ENCODE measurements around the gene QRICH2. TPM values are rescaled to one million over a fixed set of nuclear protein-coding genes. Genes with fewer than 3 reads are reported as not detected.

The QRICH2 gene
- total and polyA plus RNA-seq, 3 donors from 2014 or later, result 27.0 to 43.4 (median 39.0) TPM

DNA sequence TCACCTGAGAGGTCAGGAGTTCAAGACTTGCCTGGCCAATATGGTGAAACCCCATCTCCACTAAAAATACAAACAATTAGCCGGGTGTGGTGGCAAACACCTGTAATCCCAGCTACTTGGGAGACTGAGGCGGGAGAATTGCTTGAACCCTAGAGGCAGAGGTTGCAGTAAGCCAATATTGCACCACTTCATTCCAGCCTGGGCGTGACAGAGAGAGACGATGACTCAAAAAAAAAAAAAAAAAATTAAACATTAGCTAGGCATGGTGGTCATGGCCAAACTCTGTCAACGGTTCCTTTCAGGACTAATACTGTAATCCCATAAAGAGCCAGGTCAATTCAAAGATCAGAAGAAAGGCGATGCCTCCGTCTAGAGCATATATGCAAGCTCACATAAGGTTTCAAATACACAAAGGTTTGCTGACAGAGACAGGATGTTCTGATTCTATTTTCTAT is 70.2 kb downstream of the QRICH2 start:
- no peak for TF ChIP-seq POLR2A (IDR thresholded peaks at IDR 0.05)
- TF ChIP-seq, protein P1, sequence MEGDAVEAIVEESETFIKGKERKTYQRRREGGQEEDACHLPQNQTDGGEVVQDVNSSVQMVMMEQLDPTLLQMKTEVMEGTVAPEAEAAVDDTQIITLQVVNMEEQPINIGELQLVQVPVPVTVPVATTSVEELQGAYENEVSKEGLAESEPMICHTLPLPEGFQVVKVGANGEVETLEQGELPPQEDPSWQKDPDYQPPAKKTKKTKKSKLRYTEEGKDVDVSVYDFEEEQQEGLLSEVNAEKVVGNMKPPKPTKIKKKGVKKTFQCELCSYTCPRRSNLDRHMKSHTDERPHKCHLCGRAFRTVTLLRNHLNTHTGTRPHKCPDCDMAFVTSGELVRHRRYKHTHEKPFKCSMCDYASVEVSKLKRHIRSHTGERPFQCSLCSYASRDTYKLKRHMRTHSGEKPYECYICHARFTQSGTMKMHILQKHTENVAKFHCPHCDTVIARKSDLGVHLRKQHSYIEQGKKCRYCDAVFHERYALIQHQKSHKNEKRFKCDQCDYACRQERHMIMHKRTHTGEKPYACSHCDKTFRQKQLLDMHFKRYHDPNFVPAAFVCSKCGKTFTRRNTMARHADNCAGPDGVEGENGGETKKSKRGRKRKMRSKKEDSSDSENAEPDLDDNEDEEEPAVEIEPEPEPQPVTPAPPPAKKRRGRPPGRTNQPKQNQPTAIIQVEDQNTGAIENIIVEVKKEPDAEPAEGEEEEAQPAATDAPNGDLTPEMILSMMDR (IDR thresholded peaks at IDR 0.05), result no peak
- no peak for DNase-seq
- WGBS, 2 donors, result 76 to 91% methylated on average over 7 of the region's 7 CpGs

DNA sequence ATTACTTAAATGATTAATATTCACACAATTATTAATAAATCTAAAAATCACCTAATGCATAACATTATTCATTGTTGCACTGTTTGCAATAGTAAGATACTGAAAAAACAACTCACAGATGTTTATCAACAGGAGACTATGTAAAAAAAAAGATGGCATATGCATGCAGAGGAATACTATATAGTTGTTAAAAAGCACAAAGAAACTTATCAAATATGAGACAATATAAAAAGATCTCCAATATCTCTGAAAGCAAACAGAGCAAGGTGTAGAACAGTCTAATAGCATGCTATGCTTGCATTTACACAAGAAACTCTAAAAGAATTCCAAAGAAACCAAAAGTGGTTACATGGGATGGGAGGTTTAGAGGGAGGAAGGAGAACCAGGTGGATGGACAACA is 71.5 kb downstream of the QRICH2 start:
- intact Hi-C loops (cut with DNase I; ENCODE audit: low total_unique reads), result no loop called here
- TF ChIP-seq POLR2A (IDR thresholded peaks at IDR 0.05), result no peak
- TF ChIP-seq, protein P1 (IDR thresholded peaks at IDR 0.05), result no peak
- H3K36me3 ChIP-seq (ENCODE audit: low read depth, missing control alignments), result no peaks in the 10 kb centered on the region
- no peak overlapping the region for H3K4me3 ChIP-seq
- H3K9me3 ChIP-seq, result no peaks in the 10 kb centered on the region
- no peaks in the 10 kb centered on the region for H3K27me3 ChIP-seq
- H3K27ac ChIP-seq, result no peak overlapping the region
- no peak for DNase-seq
- no peaks in the 10 kb centered on the region for H3K4me1 ChIP-seq

More for the DNA sequence above, 70.2 kb downstream of the QRICH2 start:
- Histone ChIP-seq H3K27ac (no peak overlapping the region), H3K27me3 (no peaks in the 10 kb centered on the region), H3K9me3 (no peaks in the 10 kb centered on the region), H3K36me3 (ENCODE audit: low read depth, missing control alignments) (no peaks in the 10 kb centered on the region), H3K4me1 (no peaks in the 10 kb centered on the region), H3K4me3 (no peak overlapping the region)
- intact Hi-C loops (cut with DNase I; ENCODE audit: low total_unique reads), result no loop called here

DNA sequence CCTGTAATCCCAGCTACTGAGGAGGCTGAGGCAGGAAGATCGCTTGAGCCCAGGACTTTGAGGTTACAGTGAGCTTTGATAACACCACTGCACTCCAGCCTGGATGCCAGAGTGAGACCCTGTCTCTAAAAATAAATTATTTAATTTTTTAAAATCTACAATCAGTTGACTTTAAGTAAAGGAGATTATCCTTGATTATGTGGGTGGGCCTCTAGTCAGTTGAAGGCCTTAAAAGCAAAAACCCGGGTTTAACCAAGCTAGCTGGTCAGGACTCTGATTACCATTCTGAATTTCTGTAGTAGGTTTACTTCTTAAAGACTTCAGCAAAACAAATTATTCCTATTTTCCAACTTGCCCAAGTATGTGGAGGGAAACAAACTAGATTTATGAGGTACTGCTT is 72.2 kb downstream of the QRICH2 start:
- no peaks in the 10 kb centered on the region for H3K36me3 ChIP-seq (ENCODE audit: low read depth, missing control alignments)
- 97 to 100% methylated on average over 2 of the region's 2 CpGs for WGBS, 2 donors
- intact Hi-C loops (cut with DNase I; ENCODE audit: low total_unique reads), result no loop called here

DNA sequence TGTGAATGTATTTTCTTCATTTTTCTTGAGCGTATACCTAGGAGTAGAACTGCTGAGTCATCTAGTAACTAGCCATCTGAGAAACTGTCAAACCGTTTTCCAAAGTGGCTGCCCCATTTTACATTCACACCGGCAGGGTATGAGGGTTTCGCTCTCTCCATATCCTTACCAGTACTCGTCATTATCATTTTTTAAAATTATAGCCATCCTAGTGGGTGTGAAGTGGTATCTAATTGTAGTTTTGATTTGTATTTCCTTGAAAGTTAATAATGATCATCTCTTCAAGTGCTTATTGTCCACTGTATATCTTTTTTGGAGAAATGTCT is 73.8 kb downstream of the QRICH2 start:
- H3K36me3 ChIP-seq (ENCODE audit: low read depth, missing control alignments), result no peaks in the 10 kb centered on the region
- H3K9me3 ChIP-seq, result no peaks in the 10 kb centered on the region
- WGBS, 2 donors, result 83 to 89% methylated on average over 5 of the region's 5 CpGs
- no peak overlapping the region for H3K4me3 ChIP-seq
- DNase-seq, result no peak
- TF ChIP-seq, protein P1 (IDR thresholded peaks at IDR 0.05), result no peak
- TF ChIP-seq POLR2A (IDR thresholded peaks at IDR 0.05), result no peak
- no peak overlapping the region for H3K27ac ChIP-seq
- H3K4me1 ChIP-seq, result no peaks in the 10 kb centered on the region
- intact Hi-C loops (cut with DNase I; ENCODE audit: low total_unique reads), result no loop called here
- no peaks in the 10 kb centered on the region for H3K27me3 ChIP-seq

More for the DNA sequence above, 72.2 kb downstream of the QRICH2 start:
- Histone ChIP-seq H3K27ac (no peak overlapping the region), H3K27me3 (no peaks in the 10 kb centered on the region), H3K9me3 (no peaks in the 10 kb centered on the region), H3K4me3 (no peak overlapping the region), H3K4me1 (no peaks in the 10 kb centered on the region)
- DNase-seq, result no peak
- TF ChIP-seq POLR2A (IDR thresholded peaks at IDR 0.05), result no peak
- TF ChIP-seq, protein P1 (IDR thresholded peaks at IDR 0.05), result no peak

DNA sequence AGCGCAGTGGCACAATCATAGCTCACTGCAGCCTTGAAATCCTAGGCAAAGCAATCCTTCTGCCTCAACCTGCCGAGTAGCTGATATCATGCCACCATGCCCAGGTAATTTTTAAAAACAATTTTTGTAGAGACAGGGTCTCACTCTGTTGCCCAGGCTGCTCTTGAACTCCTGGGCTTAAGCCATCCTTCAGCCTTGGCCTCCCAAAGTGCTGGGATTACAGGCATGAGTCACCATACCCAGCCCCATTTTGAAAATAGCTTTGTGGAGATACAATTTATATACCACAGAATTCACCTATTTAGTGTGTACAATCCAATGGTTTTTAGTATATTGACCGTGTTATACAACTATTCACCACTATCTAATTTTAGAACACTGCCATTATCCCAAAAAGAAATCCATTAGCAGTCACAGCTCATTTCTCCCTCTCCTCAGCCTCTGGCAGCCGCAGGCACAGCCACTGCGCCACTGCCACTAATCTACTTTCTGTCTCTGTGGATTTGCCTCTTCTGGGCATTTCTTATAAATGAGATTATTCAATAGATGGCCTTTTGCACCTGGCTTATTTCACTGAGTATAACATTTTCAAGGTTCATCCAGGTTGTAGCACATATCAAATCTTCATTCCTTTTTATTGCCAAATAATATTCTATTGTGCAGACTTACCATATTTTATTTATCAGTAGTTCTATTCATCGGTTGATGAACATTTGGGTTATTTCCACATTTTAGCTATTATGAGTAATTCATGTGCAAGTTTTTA is 74.3 kb downstream of the QRICH2 start:
- Histone ChIP-seq H3K4me1 (no peaks in the 10 kb centered on the region), H3K4me3 (no peak overlapping the region), H3K27ac (no peak overlapping the region), H3K9me3 (no peaks in the 10 kb centered on the region), H3K27me3 (no peaks in the 10 kb centered on the region), H3K36me3 (ENCODE audit: low read depth, missing control alignments) (no peaks in the 10 kb centered on the region)
- no peak for TF ChIP-seq POLR2A (IDR thresholded peaks at IDR 0.05)
- TF ChIP-seq, protein P1 (IDR thresholded peaks at IDR 0.05), result no peak
- intact Hi-C loops (cut with DNase I; ENCODE audit: low total_unique reads), result no loop called here
- WGBS, 2 donors, result 96 to 97% methylated on average over 6 of the region's 6 CpGs
- DNase-seq, result no peak

Measured in testis (tissue), 3 donors.